Lung (tissue), 12 donors: Measurements from ENCODE around the gene HYAL2. TPM values are rescaled to one million over a fixed set of nuclear protein-coding genes. Genes with fewer than 3 reads are reported as not detected.
A peak's percentile ranks its signal among the peaks of the same experiment; 100 is the strongest.

Experiments
- ATAC-seq: fragments of 200-7000 bp; cut with Tn5 transposase; one replicate; pipeline ENCODE4 v1.9.1; 2020; ENCODE audit warnings: moderate number of reproducible peaks; ENCODE audit not compliant: insufficient read depth, low FRiP score
- DNase-seq, 3 donors: peaks; one replicate each; pipeline ENCODE4 v3.0.0-alpha.2; 2013 to 2017
- H3K27ac ChIP-seq, 2 donors: one replicate each; pipeline ENCODE4 v1.5.1; 2013; ENCODE audit warnings: mild to moderate bottlenecking in 2 of 2, moderate library complexity in 2 of 2, control low read depth in 1 of 2, inconsistent platforms in 1 of 2, low read depth in 1 of 2, low read length in 1 of 2
- H3K27me3 ChIP-seq, 3 donors: one replicate each; pipeline ENCODE4 v1.5.1; 2013; ENCODE audit warnings: low read length in 2 of 3; ENCODE audit not compliant: control insufficient read depth in 3 of 3, insufficient read depth in 3 of 3
- H3K36me3 ChIP-seq, 4 donors: one replicate each; pipeline ENCODE4 v1.5.1; 2013; ENCODE audit warnings: low read length in 4 of 4, mild to moderate bottlenecking in 1 of 4, moderate library complexity in 1 of 4; ENCODE audit not compliant: control insufficient read depth in 4 of 4, insufficient read depth in 4 of 4
- H3K4me1 ChIP-seq, 5 donors: one replicate each; pipeline ENCODE4 v1.5.1; 2013; ENCODE audit warnings: low read length in 5 of 5, mild to moderate bottlenecking in 2 of 5, moderate library complexity in 1 of 5; ENCODE audit not compliant: control insufficient read depth in 5 of 5, insufficient read depth in 5 of 5
- H3K4me3 ChIP-seq: one replicate; pipeline ENCODE4 v1.5.1; 2013; ENCODE audit warnings: mild to moderate bottlenecking, control low read depth, moderate library complexity
- H3K9ac ChIP-seq, 2 donors: one replicate each; pipeline ENCODE4 v1.5.1; 2013; ENCODE audit warnings: low read length in 2 of 2, control low read depth in 1 of 2; ENCODE audit not compliant: insufficient read depth in 1 of 2
- H3K9me3 ChIP-seq, 4 donors: one replicate each; pipeline ENCODE4 v1.5.1; 2013; ENCODE audit warnings: low read length in 3 of 4, mild to moderate bottlenecking in 1 of 4, moderate library complexity in 1 of 4; ENCODE audit not compliant: control insufficient read depth in 4 of 4, insufficient read depth in 3 of 4
- WGBS, 2 donors: extraction: QIAGEN DNeasy Blood & Tissue Kit; methylation state at CpG; one replicate each; pipeline ENCODE4 v1.1.7; 2013; 5-methylcytosine and 5-hydroxymethylcytosine counted together
- polyA plus RNA-seq, 2 donors: library from polyadenylated mRNA; stranded (reverse); fragments of 200-250 nt; gene quantifications; one replicate each; pipeline ENCODE4 v1.2.1, GENCODE V29; 2013
- total RNA-seq, 2 donors: library from RNA; depleted of rRNA in 1 of 2; stranded (reverse); fragments of >200 nt in 1 of 2; gene quantifications; one replicate each; pipeline ENCODE4 v1.2.1, GENCODE V29; 2014 to 2021
- TF ChIP-seq, protein P1 (sequence below): IDR thresholded peaks from 2 replicates; pipeline ENCODE4 v1.5.1; 2012; ENCODE audit warnings: mild to moderate bottlenecking; ENCODE audit errors: control extremely low read depth, extremely low read depth
- donor health status: control.
- donor health status: control.
- donor health status: Bipolar disorder and iron deficiency.
- donor health status: healthy.
- donor health status: DM: yes; HTN: yes; CAD: no.

Gene HYAL2
- total and polyA plus RNA-seq, 4 donors = 94.3 to 218 (median 201) TPM

- peak overlapping the region; percentile 78 to 94 for H3K27ac ChIP-seq
- TF ChIP-seq, protein P1, sequence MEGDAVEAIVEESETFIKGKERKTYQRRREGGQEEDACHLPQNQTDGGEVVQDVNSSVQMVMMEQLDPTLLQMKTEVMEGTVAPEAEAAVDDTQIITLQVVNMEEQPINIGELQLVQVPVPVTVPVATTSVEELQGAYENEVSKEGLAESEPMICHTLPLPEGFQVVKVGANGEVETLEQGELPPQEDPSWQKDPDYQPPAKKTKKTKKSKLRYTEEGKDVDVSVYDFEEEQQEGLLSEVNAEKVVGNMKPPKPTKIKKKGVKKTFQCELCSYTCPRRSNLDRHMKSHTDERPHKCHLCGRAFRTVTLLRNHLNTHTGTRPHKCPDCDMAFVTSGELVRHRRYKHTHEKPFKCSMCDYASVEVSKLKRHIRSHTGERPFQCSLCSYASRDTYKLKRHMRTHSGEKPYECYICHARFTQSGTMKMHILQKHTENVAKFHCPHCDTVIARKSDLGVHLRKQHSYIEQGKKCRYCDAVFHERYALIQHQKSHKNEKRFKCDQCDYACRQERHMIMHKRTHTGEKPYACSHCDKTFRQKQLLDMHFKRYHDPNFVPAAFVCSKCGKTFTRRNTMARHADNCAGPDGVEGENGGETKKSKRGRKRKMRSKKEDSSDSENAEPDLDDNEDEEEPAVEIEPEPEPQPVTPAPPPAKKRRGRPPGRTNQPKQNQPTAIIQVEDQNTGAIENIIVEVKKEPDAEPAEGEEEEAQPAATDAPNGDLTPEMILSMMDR = no peak
- H3K9me3 ChIP-seq = no peaks in the 10 kb centered on the region
- ATAC-seq (no peak), DNase-seq (peak in 2 of 3 donors; percentile 36 to 66)
- no peak overlapping the region for H3K9ac ChIP-seq
- H3K36me3 ChIP-seq = peaks cover 0 to 19% (median 7%) of the 10 kb centered on the region in 4 donors
- no peak overlapping the region for H3K4me3 ChIP-seq
- no peaks in the 10 kb centered on the region for H3K27me3 ChIP-seq
- 20 to 45% methylated on average over 5 of the region's 5 CpGs for WGBS, 2 donors
- peaks cover 2 to 55% (median 20%) of the 10 kb centered on the region in 5 donors for H3K4me1 ChIP-seq
Observed at GRCh38 chr3:50323614-50324199, 1.2 kb upstream of the HYAL2 start.

DNA sequence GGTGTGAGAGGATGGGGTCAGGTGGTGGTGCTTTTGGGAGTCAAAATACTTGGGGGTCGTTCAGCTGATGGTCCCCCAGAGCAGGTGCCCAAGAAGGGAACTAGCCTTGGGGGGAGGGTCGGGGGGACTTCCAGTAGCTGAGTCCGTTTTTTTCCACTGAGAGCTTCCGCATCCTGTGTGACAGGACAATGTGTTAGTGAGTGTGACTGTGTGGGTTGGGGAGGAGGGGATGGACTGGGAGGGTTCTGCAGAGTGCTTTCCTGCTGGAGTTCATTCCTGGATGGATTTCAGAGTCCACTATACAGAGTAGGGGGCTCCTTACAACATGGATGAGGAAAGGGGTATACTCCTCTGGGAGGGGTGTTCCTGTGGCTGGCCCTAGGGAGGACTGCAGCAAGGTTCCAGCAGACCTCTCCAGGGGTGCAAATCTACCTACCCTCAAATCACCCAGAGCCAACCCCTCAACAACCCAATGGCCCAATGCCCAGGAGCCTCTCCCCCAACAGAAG lies 601 bp upstream of the HYAL2 start:
- H3K9ac ChIP-seq = no peak overlapping the region
- H3K27ac ChIP-seq = peak overlapping the region; percentile 78 to 94
- WGBS, 2 donors = 26 to 28% methylated on average over 4 of the region's 4 CpGs
- no peaks in the 10 kb centered on the region for H3K9me3 ChIP-seq
- H3K4me3 ChIP-seq = no peak overlapping the region
- peaks cover 0 to 55% (median 21%) of the 10 kb centered on the region in 5 donors for H3K4me1 ChIP-seq
- H3K36me3 ChIP-seq = peaks cover 0 to 24% (median 11%) of the 10 kb centered on the region in 4 donors
- TF ChIP-seq, protein P1 = no peak
- no peak for ATAC-seq
- DNase-seq = peak; percentile 49 to 81 (median 63)
- no peaks in the 10 kb centered on the region for H3K27me3 ChIP-seq

- H3K9ac ChIP-seq = no peak overlapping the region
- TF ChIP-seq, protein P1 = no peak
- peaks cover 0 to 53% (median 15%) of the 10 kb centered on the region in 5 donors for H3K4me1 ChIP-seq
- peak overlapping the region; percentile 61 for H3K4me3 ChIP-seq
- H3K9me3 ChIP-seq = no peaks in the 10 kb centered on the region
- 17 to 27% methylated on average over 14 of the region's 14 CpGs for WGBS, 2 donors
- H3K27me3 ChIP-seq = no peaks in the 10 kb centered on the region
- peak overlapping the region; percentile 78 to 94 for H3K27ac ChIP-seq
- ATAC-seq (no peak), DNase-seq (no peak)
- peaks cover 0 to 29% (median 15%) of the 10 kb centered on the region in 4 donors for H3K36me3 ChIP-seq
Observed at GRCh38 chr3:50322115-50322385, 495 bp downstream of the HYAL2 start.
